ENCODE measurements around the gene TRIM43B.
"Not testable (repeated sequence)": the region's sequence is repeated elsewhere in the genome, so short reads cannot be mapped to it uniquely, and the experiment has no call there.

Gene TRIM43B

GRCh38 chr2:95484654-95485053 is at the start of gene TRIM43B:
Gene TRIM43B, minus strand, starts transcription at chr2:95484754. Its CDS starts 2,040 bp downstream, at chr2:95482714.
- not testable (repeated sequence) for DNase-seq (ENCODE audit: low read depth, low spot score)

- peak; percentile 89 for DNase-seq (ENCODE audit: low read depth, low spot score)
Measured at GRCh38 chr2:95531254-95531771, 46.8 kb upstream of the TRIM43B start.

DNA sequence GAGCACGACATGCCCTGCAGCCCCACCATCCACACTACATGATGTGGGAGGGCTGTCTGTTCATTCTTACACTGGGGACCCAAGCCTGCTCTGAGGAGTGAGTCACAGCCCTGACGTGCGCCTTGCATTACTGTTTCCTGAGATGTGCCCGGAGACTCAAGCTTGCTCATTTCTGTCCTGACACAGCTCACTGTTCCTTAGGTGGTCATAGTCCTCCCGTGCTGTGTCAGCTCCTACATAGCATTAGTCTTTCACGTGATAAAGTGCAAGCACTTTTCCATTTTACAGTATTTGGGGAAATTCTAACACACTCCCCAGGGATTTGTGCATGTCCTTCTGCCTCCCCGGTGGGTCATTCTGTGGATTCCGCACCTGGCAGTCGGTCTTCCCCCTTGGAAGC is 46.2 kb upstream of the TRIM43B start:
- DNase-seq (ENCODE audit: low read depth, low spot score): peak; percentile 90

- peak; percentile 88 for DNase-seq (ENCODE audit: low read depth, low spot score)
Measured at GRCh38 chr2:95526360-95527341, 42.1 kb upstream of the TRIM43B start.

DNA sequence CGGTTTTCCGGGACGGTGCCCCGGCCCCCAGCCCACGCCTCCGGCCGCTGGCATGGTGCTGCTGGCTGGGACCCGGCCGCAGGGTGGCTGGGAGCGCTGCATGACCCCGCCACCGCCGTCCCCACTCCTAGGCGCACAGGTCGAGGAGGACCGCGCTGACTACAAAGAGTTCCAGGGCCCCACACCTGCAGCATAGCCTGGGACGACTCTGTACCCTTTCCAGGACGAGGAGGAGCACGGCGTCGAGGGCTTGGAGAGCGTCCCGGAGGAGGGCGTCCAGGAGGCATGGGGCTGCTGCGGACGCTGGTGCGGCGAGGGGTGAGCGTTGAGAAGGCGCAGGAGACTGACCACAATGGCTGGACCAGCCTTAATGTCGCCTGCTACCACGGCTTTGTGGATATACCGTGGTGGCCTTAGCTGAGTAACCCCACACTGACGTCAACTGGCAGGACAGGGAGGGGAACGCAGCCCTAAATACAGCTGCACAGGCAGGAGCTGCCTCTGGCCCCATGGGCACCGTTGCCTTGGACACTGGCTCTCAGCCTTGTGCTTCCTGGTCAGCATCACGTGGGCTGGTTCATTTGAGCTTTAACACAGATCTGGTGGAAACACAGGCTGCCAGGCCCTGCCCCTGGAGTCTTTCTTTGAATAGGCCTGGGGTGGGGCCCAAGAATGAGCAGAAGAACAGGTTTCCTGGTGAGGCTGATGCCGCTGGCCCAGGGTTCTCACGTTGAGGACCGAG is 40.9 kb upstream of the TRIM43B start:
- no peak for DNase-seq (ENCODE audit: low read depth, low spot score)

GRCh38 chr2:95524195-95524594 is 39.6 kb upstream of the TRIM43B start:
- no peak for DNase-seq (ENCODE audit: low read depth, low spot score)

DNA sequence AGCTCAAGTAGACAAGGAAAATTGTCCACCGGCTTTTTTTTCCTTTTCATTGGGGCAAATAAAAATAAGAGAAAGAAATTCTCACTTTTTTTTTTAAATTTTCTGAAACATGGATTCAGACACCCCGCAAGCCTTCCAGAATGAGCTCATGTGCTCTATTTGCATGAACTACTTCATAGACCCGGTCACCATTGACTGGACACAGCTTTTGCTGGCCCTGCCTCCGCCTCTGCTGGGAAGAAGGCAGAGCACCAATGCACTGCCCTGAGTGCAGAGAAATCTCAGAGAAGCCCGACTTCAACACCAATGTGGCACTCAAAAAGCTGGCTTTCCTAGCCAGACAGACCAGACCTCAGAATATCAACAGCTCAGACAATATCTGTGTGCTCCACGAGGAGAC is 30.2 kb upstream of the TRIM43B start:
- DNase-seq (ENCODE audit: low read depth, low spot score): no peak

- not testable (repeated sequence) for DNase-seq (ENCODE audit: low read depth, low spot score)
Measured at GRCh38 chr2:95514226-95514625, 29.7 kb upstream of the TRIM43B start.

DNA sequence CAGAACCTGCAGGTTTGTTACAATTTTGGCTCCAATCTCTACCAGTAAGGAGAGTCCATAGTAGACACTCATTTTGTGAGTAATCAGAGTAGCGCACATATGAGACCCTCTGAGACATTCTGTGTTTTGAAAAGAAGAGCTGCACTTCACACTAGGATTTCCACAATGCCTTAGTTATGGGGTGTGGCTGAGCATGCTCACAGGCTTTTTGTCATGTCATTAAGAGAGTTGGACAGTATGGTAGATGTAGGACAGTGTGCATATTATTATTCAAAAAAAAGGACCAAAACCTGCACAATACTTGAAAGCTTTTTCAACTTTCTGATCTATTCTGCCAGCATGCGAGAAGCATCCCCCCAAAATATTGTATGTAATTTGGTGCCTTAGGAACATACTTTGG is 24.9 kb upstream of the TRIM43B start:
- DNase-seq (ENCODE audit: low read depth, low spot score): no peak

GRCh38 chr2:95505222-95505621 is 20.7 kb upstream of the TRIM43B start:
- no peak for DNase-seq (ENCODE audit: low read depth, low spot score)

- no peak for DNase-seq (ENCODE audit: low read depth, low spot score)
Measured at GRCh38 chr2:95500854-95501253, 16.3 kb upstream of the TRIM43B start.

GRCh38 chr2:95492076-95492475 is 7.5 kb upstream of the TRIM43B start:
- DNase-seq (ENCODE audit: low read depth, low spot score): not testable (repeated sequence)

GRCh38 chr2:95475025-95475424 is 9.5 kb downstream of the TRIM43B start:
- DNase-seq (ENCODE audit: low read depth, low spot score): not testable (repeated sequence)

- not testable (repeated sequence) for DNase-seq (ENCODE audit: low read depth, low spot score)
Measured at GRCh38 chr2:95467984-95468383, 16.6 kb downstream of the TRIM43B start.

GRCh38 chr2:95466572-95466971 is 18.0 kb downstream of the TRIM43B start:
- not testable (repeated sequence) for DNase-seq (ENCODE audit: low read depth, low spot score)

DNA sequence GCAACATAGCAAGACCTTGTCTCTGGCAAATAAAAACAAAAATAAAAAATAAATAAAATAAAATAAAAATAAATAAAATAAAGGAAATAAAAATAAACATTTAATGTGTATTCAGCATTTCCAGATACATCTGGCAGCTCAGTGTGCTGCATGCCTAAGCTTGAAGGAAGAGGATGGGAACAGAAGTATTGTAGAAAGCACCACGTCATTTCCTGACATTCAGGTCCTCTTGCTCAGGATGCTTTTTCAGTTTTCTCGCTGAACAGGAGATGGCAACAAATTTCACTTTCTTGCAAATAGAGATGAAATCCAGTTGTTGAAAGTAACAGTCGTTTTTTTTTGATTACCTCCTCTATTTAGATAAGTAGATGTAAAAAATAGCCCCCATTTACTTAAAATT is 21.3 kb downstream of the TRIM43B start:
- DNase-seq (ENCODE audit: low read depth, low spot score): not testable (repeated sequence)

- DNase-seq (ENCODE audit: low read depth, low spot score): not testable (repeated sequence)
Measured at GRCh38 chr2:95445317-95445716, 39.2 kb downstream of the TRIM43B start.

DNA sequence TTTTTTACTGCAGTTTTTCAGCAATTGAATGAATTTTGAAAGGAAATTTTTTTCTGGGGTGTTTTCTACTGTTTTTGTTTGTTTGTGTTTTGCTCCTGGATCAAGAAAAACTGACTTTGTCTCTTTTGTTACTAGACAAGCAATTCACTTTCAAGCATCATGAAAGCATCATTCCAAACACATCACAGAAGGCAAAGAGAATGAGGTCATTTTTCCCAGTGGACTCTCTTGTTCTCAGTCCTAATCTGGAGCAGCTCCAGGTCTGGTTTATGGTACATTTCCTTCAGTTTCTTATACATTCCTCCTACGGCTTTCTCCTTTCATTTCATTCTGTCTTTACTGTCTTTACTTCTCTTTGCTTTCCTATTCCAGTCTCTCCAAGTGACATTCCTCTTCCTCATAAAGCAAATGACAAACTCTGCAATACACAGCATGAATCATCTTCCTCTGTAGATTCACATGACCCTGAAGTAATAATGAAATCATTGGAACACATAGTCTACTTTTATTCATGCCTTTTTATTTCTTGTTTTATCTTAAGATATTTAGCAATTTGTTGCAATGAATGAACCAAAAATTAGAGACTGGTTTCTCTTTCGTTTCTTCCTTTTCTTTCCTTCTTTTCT is 42.0 kb downstream of the TRIM43B start:
- not testable (repeated sequence) for DNase-seq (ENCODE audit: low read depth, low spot score)

DNA sequence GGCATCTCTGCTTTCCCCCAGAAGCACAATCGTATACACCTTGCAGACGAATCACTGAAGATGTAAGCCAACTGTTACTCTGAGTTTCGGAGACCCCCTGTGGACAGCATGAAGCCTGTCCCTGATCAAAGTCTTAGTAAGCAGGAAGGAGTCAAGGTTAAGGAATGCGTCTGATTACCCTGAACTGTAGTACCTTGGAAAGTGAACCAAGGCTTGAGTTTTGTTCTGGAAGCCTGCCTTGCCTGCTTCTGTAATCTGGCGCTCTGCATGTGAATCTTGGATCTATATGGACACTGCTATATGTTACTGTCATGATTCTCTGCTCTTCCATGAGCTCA is 48.7 kb downstream of the TRIM43B start:
- DNase-seq (ENCODE audit: low read depth, low spot score): not testable (repeated sequence)

- not testable (repeated sequence) for DNase-seq (ENCODE audit: low read depth, low spot score)
Measured at GRCh38 chr2:95435162-95435871, 49.2 kb downstream of the TRIM43B start.

GRCh38 chr2:95434507-95435076 is 50.0 kb downstream of the TRIM43B start:
- peak; percentile 46 for DNase-seq (ENCODE audit: low read depth, low spot score)
